IPS DF 6.9 (cell line): ENCODE results near the gene DBH.

Experiments
- DNase-seq: peaks from one replicate; pipeline ENCODE4 v3.0.0-alpha.2; 2013; ENCODE audit warnings: low read depth, low spot score
- H3K27ac ChIP-seq: one replicate; pipeline ENCODE4 v1.5.1; 2013; ENCODE audit warnings: low read length, control low read depth
- H3K27me3 ChIP-seq: 2 replicates; pipeline ENCODE4 v1.6.1; 2013; ENCODE audit warnings: mild to moderate bottlenecking, low read length; ENCODE audit not compliant: control insufficient read depth, insufficient read depth
- H3K36me3 ChIP-seq: 2 replicates; pipeline ENCODE4 v1.6.1; 2013; ENCODE audit warnings: low read length; ENCODE audit not compliant: control insufficient read depth, insufficient read depth
- H3K4me1 ChIP-seq: 2 replicates; pipeline ENCODE4 v1.6.1; 2013; ENCODE audit warnings: low read length; ENCODE audit not compliant: control insufficient read depth, insufficient read depth
- H3K4me3 ChIP-seq: 2 replicates; pipeline ENCODE4 v1.5.1; 2013; ENCODE audit warnings: mild to moderate bottlenecking, low read length
- H3K9me3 ChIP-seq: 2 replicates; pipeline ENCODE4 v1.6.1; 2013; ENCODE audit warnings: low read length, inconsistent platforms; ENCODE audit not compliant: control insufficient read depth, insufficient read depth
- WGBS: extraction: QIAGEN DNeasy Blood & Tissue Kit; methylation state at CpG from one replicate; pipeline ENCODE4 v1.1.7; 2013; ENCODE audit warnings: mixed read lengths, missing lambda C conversion rate; ENCODE audit not compliant: insufficient read length, insufficient coverage; 5-methylcytosine and 5-hydroxymethylcytosine counted together

Gene DBH

GRCh38 chr9:133665096-133665495 is 28.9 kb downstream of the DBH start:
- Histone ChIP-seq H3K36me3 (no peaks in the 10 kb centered on the region), H3K4me3 (no peak overlapping the region), H3K9me3 (no peaks in the 10 kb centered on the region), H3K4me1 (no peaks in the 10 kb centered on the region), H3K27me3 (no peaks in the 10 kb centered on the region), H3K27ac (no peak overlapping the region)
- no peak for DNase-seq
- WGBS: no CpG with 5 or more reads among the region's 13 CpGs

GRCh38 chr9:133665535-133665934 is 29.4 kb downstream of the DBH start:
- Histone ChIP-seq H3K27me3 (no peaks in the 10 kb centered on the region), H3K4me1 (no peaks in the 10 kb centered on the region), H3K27ac (no peak overlapping the region), H3K36me3 (no peaks in the 10 kb centered on the region), H3K4me3 (no peak overlapping the region; the same call in 1 of the 2 replicates), H3K9me3 (no peaks in the 10 kb centered on the region)
- WGBS: no CpG with 5 or more reads among the region's 12 CpGs
- no peak for DNase-seq

- H3K4me3 ChIP-seq: no peak overlapping the region
- H3K9me3 ChIP-seq: no peaks in the 10 kb centered on the region
- no peak for DNase-seq
- no CpG with 5 or more reads among the region's 9 CpGs for WGBS
- H3K36me3 ChIP-seq: no peaks in the 10 kb centered on the region
- no peak overlapping the region for H3K27ac ChIP-seq
- H3K27me3 ChIP-seq: no peaks in the 10 kb centered on the region
- H3K4me1 ChIP-seq: no peaks in the 10 kb centered on the region
These were observed 30.2 kb downstream of the DBH start for GRCh38 chr9:133666387-133666786.

GRCh38 chr9:133666845-133667244 is 30.7 kb downstream of the DBH start:
- no peaks in the 10 kb centered on the region for H3K9me3 ChIP-seq
- H3K27ac ChIP-seq: no peak overlapping the region
- no peaks in the 10 kb centered on the region for H3K36me3 ChIP-seq
- WGBS: no CpG with 5 or more reads among the region's 11 CpGs
- H3K4me3 ChIP-seq: no peak overlapping the region
- H3K4me1 ChIP-seq: no peaks in the 10 kb centered on the region
- no peak for DNase-seq
- H3K27me3 ChIP-seq: no peaks in the 10 kb centered on the region

- H3K4me3 ChIP-seq: no peak overlapping the region
- no peaks in the 10 kb centered on the region for H3K36me3 ChIP-seq
- no peak overlapping the region for H3K27ac ChIP-seq
- H3K27me3 ChIP-seq: no peaks in the 10 kb centered on the region
- no peaks in the 10 kb centered on the region for H3K4me1 ChIP-seq
- no peaks in the 10 kb centered on the region for H3K9me3 ChIP-seq
- DNase-seq: no peak
- WGBS: no CpG with 5 or more reads among the region's 17 CpGs
These were observed 31.7 kb downstream of the DBH start for GRCh38 chr9:133667759-133668450.

- H3K27me3 ChIP-seq: no peaks in the 10 kb centered on the region
- H3K4me3 ChIP-seq: no peak overlapping the region
- DNase-seq: no peak
- no peaks in the 10 kb centered on the region for H3K4me1 ChIP-seq
- no CpG with 5 or more reads among the region's 16 CpGs for WGBS
- H3K27ac ChIP-seq: no peak overlapping the region
- no peaks in the 10 kb centered on the region for H3K36me3 ChIP-seq
- no peaks in the 10 kb centered on the region for H3K9me3 ChIP-seq
These were observed 33.1 kb downstream of the DBH start for GRCh38 chr9:133669182-133669801.

- H3K27me3 ChIP-seq: no peaks in the 10 kb centered on the region
- H3K36me3 ChIP-seq: no peaks in the 10 kb centered on the region
These were observed 34.3 kb downstream of the DBH start for GRCh38 chr9:133670466-133670865.

GRCh38 chr9:133671371-133671770 is 35.2 kb downstream of the DBH start:
- Histone ChIP-seq H3K36me3 (no peaks in the 10 kb centered on the region), H3K4me3 (no peak overlapping the region), H3K4me1 (no peaks in the 10 kb centered on the region), H3K27ac (no peak overlapping the region), H3K27me3 (no peaks in the 10 kb centered on the region), H3K9me3 (no peaks in the 10 kb centered on the region)
- no CpG with 5 or more reads among the region's 21 CpGs for WGBS
- no peak for DNase-seq

More at GRCh38 chr9:133670466-133670865, 34.3 kb downstream of the DBH start:
- Histone ChIP-seq H3K9me3 (no peaks in the 10 kb centered on the region), H3K4me1 (no peaks in the 10 kb centered on the region), H3K4me3 (no peak overlapping the region), H3K27ac (no peak overlapping the region)
- no peak for DNase-seq
- WGBS: no CpG with 5 or more reads among the region's 17 CpGs

- H3K27ac ChIP-seq: no peak overlapping the region
- H3K36me3 ChIP-seq: no peaks in the 10 kb centered on the region
- WGBS: no CpG with 5 or more reads among the region's 31 CpGs
- no peaks in the 10 kb centered on the region for H3K4me1 ChIP-seq
- no peak overlapping the region for H3K4me3 ChIP-seq
- H3K9me3 ChIP-seq: no peaks in the 10 kb centered on the region
- no peaks in the 10 kb centered on the region for H3K27me3 ChIP-seq
- DNase-seq: no peak
These were observed 36.5 kb downstream of the DBH start for GRCh38 chr9:133672503-133673257.

- no peaks in the 10 kb centered on the region for H3K27me3 ChIP-seq
- no peak for DNase-seq
- WGBS: no CpG with 5 or more reads among the region's 9 CpGs
These were observed 37.1 kb downstream of the DBH start for GRCh38 chr9:133673258-133673655.

More at GRCh38 chr9:133673258-133673655, 37.1 kb downstream of the DBH start:
- H3K27ac ChIP-seq: no peak overlapping the region
- H3K4me3 ChIP-seq: no peak overlapping the region
- no peaks in the 10 kb centered on the region for H3K4me1 ChIP-seq
- H3K9me3 ChIP-seq: no peaks in the 10 kb centered on the region
- no peaks in the 10 kb centered on the region for H3K36me3 ChIP-seq
